A549 (cell line): ENCODE measurements around the gene ANO6.

ENCODE experiments used
- BHLHE40 ChIP-seq: IDR thresholded peaks from 2 replicates; pipeline ENCODE4 v1.6.1; 2012; ENCODE audit warnings: low read depth, low read length, inconsistent platforms
- CBX2 ChIP-seq: fragments of 200-600 bp; sonication (generic); IDR thresholded peaks from 2 replicates; pipeline ENCODE4 v1.6.1; 2016; ENCODE audit warnings: low read depth, mild to moderate bottlenecking, borderline replicate concordance
- MYC ChIP-seq: IDR thresholded peaks from 2 replicates; pipeline ENCODE4 v1.6.1; 2012; ENCODE audit warnings: mild to moderate bottlenecking, inconsistent platforms, low read length, improper control_type of control experiment, borderline replicate concordance
- NR3C1 ChIP-seq: fragments of >200 bp; sonication (Bioruptor Twin); formaldehyde crosslinking; IDR thresholded peaks from 3 replicates; pipeline ENCODE4 v1.6.1; 2017
- POLR2A ChIP-seq: IDR thresholded peaks from 2 replicates; pipeline ENCODE4 v1.6.1; 2012; ENCODE audit warnings: mild to moderate bottlenecking, low read length
- RCOR1 ChIP-seq: fragments of 150-350 bp; IDR thresholded peaks from 2 replicates; pipeline ENCODE4 v1.6.1; 2014; ENCODE audit warnings: antibody characterized with exemption, low read length, low read depth
- RFX5 ChIP-seq: fragments of 450-650 bp; IDR thresholded peaks from 2 replicates; pipeline ENCODE4 v1.7.1; 2014; ENCODE audit warnings: antibody characterized with exemption, mild to moderate bottlenecking, moderate library complexity
- TF ChIP-seq, protein P1 (sequence below): fragments of >200 bp; sonication (Bioruptor Twin); formaldehyde crosslinking; IDR thresholded peaks from 3 replicates; pipeline ENCODE4 v1.5.1; 2016
- TF ChIP-seq, protein P2 (sequence below): IDR thresholded peaks from 2 replicates; pipeline ENCODE4 v1.6.1; 2012
- TF ChIP-seq, protein P3 (sequence below): fragments of 450-650 bp; IDR thresholded peaks from 2 replicates; pipeline ENCODE4 v1.6.1; 2014; ENCODE audit warnings: antibody characterized with exemption

DNA sequence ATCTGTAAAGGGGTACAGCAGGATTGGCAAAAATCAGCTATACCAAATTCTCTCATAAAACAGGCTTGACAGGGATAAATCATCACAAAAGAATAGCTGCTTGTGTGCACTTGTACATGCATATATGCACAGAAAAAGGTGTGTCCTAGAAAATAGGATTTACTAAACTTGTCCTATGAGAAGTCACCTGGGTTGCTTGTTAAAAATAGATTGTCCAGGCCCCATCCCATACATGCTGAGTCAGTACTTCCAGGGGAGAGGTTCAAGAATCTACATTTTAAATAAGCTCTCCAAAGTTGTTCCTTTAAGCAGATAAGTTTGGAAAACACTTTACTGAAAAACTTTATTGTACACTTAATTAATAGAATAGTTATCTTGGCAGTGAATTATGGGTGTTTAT is 123.1 kb downstream of the ANO6 start:
- TF ChIP-seq POLR2A: no peak
- TF ChIP-seq RFX5: no peak
- TF ChIP-seq RCOR1: no peak
- no peak for TF ChIP-seq BHLHE40
- TF ChIP-seq, protein P1, sequence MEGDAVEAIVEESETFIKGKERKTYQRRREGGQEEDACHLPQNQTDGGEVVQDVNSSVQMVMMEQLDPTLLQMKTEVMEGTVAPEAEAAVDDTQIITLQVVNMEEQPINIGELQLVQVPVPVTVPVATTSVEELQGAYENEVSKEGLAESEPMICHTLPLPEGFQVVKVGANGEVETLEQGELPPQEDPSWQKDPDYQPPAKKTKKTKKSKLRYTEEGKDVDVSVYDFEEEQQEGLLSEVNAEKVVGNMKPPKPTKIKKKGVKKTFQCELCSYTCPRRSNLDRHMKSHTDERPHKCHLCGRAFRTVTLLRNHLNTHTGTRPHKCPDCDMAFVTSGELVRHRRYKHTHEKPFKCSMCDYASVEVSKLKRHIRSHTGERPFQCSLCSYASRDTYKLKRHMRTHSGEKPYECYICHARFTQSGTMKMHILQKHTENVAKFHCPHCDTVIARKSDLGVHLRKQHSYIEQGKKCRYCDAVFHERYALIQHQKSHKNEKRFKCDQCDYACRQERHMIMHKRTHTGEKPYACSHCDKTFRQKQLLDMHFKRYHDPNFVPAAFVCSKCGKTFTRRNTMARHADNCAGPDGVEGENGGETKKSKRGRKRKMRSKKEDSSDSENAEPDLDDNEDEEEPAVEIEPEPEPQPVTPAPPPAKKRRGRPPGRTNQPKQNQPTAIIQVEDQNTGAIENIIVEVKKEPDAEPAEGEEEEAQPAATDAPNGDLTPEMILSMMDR: no peak
- TF ChIP-seq CBX2: no peak
- TF ChIP-seq, protein P2, sequence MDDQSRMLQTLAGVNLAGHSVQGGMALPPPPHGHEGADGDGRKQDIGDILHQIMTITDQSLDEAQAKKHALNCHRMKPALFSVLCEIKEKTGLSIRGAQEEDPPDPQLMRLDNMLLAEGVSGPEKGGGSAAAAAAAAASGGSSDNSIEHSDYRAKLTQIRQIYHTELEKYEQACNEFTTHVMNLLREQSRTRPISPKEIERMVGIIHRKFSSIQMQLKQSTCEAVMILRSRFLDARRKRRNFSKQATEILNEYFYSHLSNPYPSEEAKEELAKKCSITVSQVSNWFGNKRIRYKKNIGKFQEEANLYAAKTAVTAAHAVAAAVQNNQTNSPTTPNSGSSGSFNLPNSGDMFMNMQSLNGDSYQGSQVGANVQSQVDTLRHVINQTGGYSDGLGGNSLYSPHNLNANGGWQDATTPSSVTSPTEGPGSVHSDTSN: no peak
- no peak for TF ChIP-seq MYC
- TF ChIP-seq NR3C1: no peak
- TF ChIP-seq, protein P3, sequence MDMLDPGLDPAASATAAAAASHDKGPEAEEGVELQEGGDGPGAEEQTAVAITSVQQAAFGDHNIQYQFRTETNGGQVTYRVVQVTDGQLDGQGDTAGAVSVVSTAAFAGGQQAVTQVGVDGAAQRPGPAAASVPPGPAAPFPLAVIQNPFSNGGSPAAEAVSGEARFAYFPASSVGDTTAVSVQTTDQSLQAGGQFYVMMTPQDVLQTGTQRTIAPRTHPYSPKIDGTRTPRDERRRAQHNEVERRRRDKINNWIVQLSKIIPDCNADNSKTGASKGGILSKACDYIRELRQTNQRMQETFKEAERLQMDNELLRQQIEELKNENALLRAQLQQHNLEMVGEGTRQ: no peak
